ENCODE data around the gene NUDT1.
A peak's percentile ranks its signal among the peaks of the same experiment; 100 is the strongest.

The NUDT1 gene

GRCh38 chr7:2224934-2225333 is 17.1 kb upstream of the NUDT1 start:
- DNase-seq: no peak

- DNase-seq: no peak
These were observed 16.7 kb upstream of the NUDT1 start for GRCh38 chr7:2225336-2225735.

GRCh38 chr7:2225830-2226229 is 16.2 kb upstream of the NUDT1 start:
- no peak for DNase-seq

- DNase-seq: no peak
These were observed 14.3 kb upstream of the NUDT1 start for GRCh38 chr7:2227699-2228098.

GRCh38 chr7:2228921-2229320 is 13.1 kb upstream of the NUDT1 start:
- no peak for DNase-seq

- DNase-seq: no peak
These were observed 12.6 kb upstream of the NUDT1 start for GRCh38 chr7:2229467-2229866.

GRCh38 chr7:2230226-2230625 is 11.8 kb upstream of the NUDT1 start:
- DNase-seq: no peak

- DNase-seq: no peak
These were observed 11.1 kb upstream of the NUDT1 start for GRCh38 chr7:2230882-2231281.

GRCh38 chr7:2231992-2232765 is 9.8 kb upstream of the NUDT1 start:
- no peak for DNase-seq

- DNase-seq: peak; percentile 62
These were observed 9.1 kb upstream of the NUDT1 start, which contains the start of gene MAD1L1 for GRCh38 chr7:2232766-2233520. MAD1L1 (minus strand) TSS chr7:2232945; CDS start chr7:2230133, 2,812 bp downstream.

- no peak for DNase-seq
These were observed 8.1 kb upstream of the NUDT1 start for GRCh38 chr7:2233926-2234325.

GRCh38 chr7:2237109-2237602 is 4.9 kb upstream of the NUDT1 start:
- no peak for DNase-seq

- no peak for DNase-seq
These were observed 2.8 kb upstream of the NUDT1 start for GRCh38 chr7:2239242-2239641.

- peak; percentile 25 for DNase-seq
These were observed 759 bp downstream of the NUDT1 start for GRCh38 chr7:2242541-2243429.

- DNase-seq: no peak
These were observed 1.4 kb downstream of the NUDT1 start for GRCh38 chr7:2243458-2243857.

- DNase-seq: no peak
These were observed 2.5 kb downstream of the NUDT1 start for GRCh38 chr7:2244404-2244995.

GRCh38 chr7:2245883-2246675 is 4.1 kb downstream of the NUDT1 start:
- peak; percentile 73 for DNase-seq

GRCh38 chr7:2247141-2247995 is 5.3 kb downstream of the NUDT1 start:
- no peak for DNase-seq

GRCh38 chr7:2248984-2249694 is 7.1 kb downstream of the NUDT1 start:
- peak; percentile 97 for DNase-seq

- no peak for DNase-seq
These were observed 7.8 kb downstream of the NUDT1 start for GRCh38 chr7:2249744-2250323.

Data from GF-D8 (cell line).